Measurements from ENCODE around the gene YIPF5. TPM values are rescaled to one million over a fixed set of nuclear protein-coding genes. Genes with fewer than 3 reads are reported as not detected.
A peak's percentile ranks its signal among the peaks of the same experiment; 100 is the strongest.

YIPF5 gene
- total RNA-seq, 1 donor from 2014 or later: 60.2 TPM

GRCh38 chr5:144191998-144192397 lies 21.5 kb upstream of the YIPF5 start:
- H3K9me3 Mint-ChIP-seq: no peaks in the 10 kb centered on the region
- no peaks in the 10 kb centered on the region for H3K36me3 Mint-ChIP-seq
- no peak for TF ChIP-seq CTCF (IDR thresholded peaks at IDR 0.05; ENCODE audit: unreplicated experiment)
- DNase-seq (ENCODE audit: low spot score in 2 of 2, unreplicated experiment in 2 of 2): no peak
- H3K27ac Mint-ChIP-seq: no peak overlapping the region
- H3K4me1 Mint-ChIP-seq: peaks cover 38% of the 10 kb centered on the region
- peaks cover 15% of the 10 kb centered on the region for H3K27me3 Mint-ChIP-seq (ENCODE audit: low read depth)
- no peak overlapping the region for H3K4me3 Mint-ChIP-seq

DNA sequence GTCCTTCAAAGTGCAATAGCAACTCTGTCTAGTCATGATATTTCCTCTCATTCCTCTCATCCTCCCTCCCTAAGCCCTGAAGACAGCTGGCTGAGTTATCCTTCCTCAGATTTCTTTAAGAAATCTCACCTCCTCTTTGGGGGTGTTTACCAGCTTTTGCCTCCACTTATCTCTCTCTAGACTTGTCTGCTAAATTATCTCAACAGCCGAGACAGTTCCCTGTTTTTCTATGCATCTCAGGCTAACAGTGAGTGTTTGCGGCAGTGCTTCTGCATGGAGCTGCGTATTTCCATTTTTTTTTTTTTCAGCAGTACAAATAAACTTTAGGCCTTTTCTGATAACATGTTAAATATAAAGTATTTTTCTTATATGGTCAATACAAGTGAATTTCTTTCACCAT lies 21.1 kb upstream of the YIPF5 start:
- no peak for DNase-seq (ENCODE audit: low spot score in 2 of 2, unreplicated experiment in 2 of 2)
- no peak for TF ChIP-seq CTCF (IDR thresholded peaks at IDR 0.05; ENCODE audit: unreplicated experiment)
- H3K4me3 Mint-ChIP-seq: no peak overlapping the region
- H3K27ac Mint-ChIP-seq: no peak overlapping the region
- H3K36me3 Mint-ChIP-seq: no peaks in the 10 kb centered on the region
- H3K4me1 Mint-ChIP-seq: peaks cover 42% of the 10 kb centered on the region
- peaks cover 15% of the 10 kb centered on the region for H3K27me3 Mint-ChIP-seq (ENCODE audit: low read depth)
- H3K9me3 Mint-ChIP-seq: no peaks in the 10 kb centered on the region

- no peak for DNase-seq (ENCODE audit: low spot score in 2 of 2, unreplicated experiment in 2 of 2)
- peaks cover 40% of the 10 kb centered on the region for H3K4me1 Mint-ChIP-seq
Measured at GRCh38 chr5:144189800-144190429, 19.5 kb upstream of the YIPF5 start.

GRCh38 chr5:144187699-144188294 lies 17.3 kb upstream of the YIPF5 start:
- no peak for TF ChIP-seq CTCF (IDR thresholded peaks at IDR 0.05; ENCODE audit: unreplicated experiment)
- peaks cover 10% of the 10 kb centered on the region for H3K27me3 Mint-ChIP-seq (ENCODE audit: low read depth)

More at GRCh38 chr5:144189800-144190429, 19.5 kb upstream of the YIPF5 start:
- Mint-ChIP-seq H3K27me3 (ENCODE audit: low read depth) (peaks cover 9% of the 10 kb centered on the region), H3K36me3 (no peaks in the 10 kb centered on the region), H3K4me3 (no peak overlapping the region), H3K9me3 (no peaks in the 10 kb centered on the region), H3K27ac (peak overlapping the region; percentile 57)
- no peak for TF ChIP-seq CTCF (IDR thresholded peaks at IDR 0.05; ENCODE audit: unreplicated experiment)

DNA sequence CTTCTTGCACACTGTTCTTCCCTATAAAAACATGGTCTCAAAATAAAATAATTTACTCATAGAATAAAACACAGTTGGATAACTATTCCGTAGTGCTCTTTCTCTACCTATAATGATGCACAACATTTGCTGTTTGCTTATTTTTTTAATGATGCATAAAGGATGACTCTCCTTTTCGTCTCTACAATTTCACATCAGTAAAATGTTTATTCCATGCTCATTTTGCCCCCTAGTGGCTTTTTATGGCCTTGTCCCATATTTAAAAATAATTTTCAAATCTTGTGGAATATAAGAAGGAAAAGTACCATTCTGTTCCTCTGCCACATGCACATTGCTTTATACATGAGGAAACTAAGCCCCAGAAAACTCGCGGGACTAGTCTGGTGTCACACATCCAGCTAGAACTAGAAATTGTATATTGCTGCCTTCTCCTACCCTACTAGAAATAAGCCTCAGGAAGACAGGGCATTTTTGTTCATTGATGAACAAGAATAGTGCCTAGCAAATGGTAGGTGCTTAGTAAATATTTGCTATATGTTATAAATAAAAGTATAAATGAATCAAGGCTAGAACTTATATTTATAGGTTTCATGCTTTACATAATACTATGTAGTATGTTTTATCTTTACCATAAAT lies 12.9 kb upstream of the YIPF5 start:
- no peak overlapping the region for H3K4me3 Mint-ChIP-seq
- H3K4me1 Mint-ChIP-seq: peaks cover 20% of the 10 kb centered on the region
- peak; percentile 81 for TF ChIP-seq CTCF (IDR thresholded peaks at IDR 0.05; ENCODE audit: unreplicated experiment)
- H3K27me3 Mint-ChIP-seq (ENCODE audit: low read depth): peaks cover 6% of the 10 kb centered on the region
- no peak overlapping the region for H3K27ac Mint-ChIP-seq
- no peak for DNase-seq (ENCODE audit: low spot score in 2 of 2, unreplicated experiment in 2 of 2)
- H3K9me3 Mint-ChIP-seq: peaks cover 3% of the 10 kb centered on the region
- H3K36me3 Mint-ChIP-seq: no peaks in the 10 kb centered on the region

More at GRCh38 chr5:144187699-144188294, 17.3 kb upstream of the YIPF5 start:
- Mint-ChIP-seq H3K4me3 (no peak overlapping the region), H3K4me1 (peaks cover 40% of the 10 kb centered on the region), H3K9me3 (no peaks in the 10 kb centered on the region), H3K36me3 (no peaks in the 10 kb centered on the region), H3K27ac (peak overlapping the region; percentile 81)
- DNase-seq (ENCODE audit: low spot score in 2 of 2, unreplicated experiment in 2 of 2): no peak

All from mesothelial cell of epicardium (in vitro differentiated cells).